Karpas-422 (cell line): ENCODE measurements around the gene ZNF583. TPM values are rescaled to one million over a fixed set of nuclear protein-coding genes. Genes with fewer than 3 reads are reported as not detected.
A peak's percentile ranks its signal among the peaks of the same experiment; 100 is the strongest.

Experiments used
- DNase-seq: peaks from one replicate; pipeline ENCODE4 v3.0.0-alpha.2; 2015
- H2AFZ ChIP-seq: fragments of 200-600 bp; sonication (generic); 2 replicates; pipeline ENCODE4 v1.6.1; 2014; ENCODE audit warnings: antibody characterized with exemption, low read length, mixed read lengths
- H3K27ac ChIP-seq: fragments of 200-600 bp; sonication (generic); 2 replicates; pipeline ENCODE4 v1.5.1; 2014; ENCODE audit warnings: mild to moderate bottlenecking, low read length, moderate library complexity
- H3K27me3 ChIP-seq: fragments of 200-600 bp; sonication (generic); 2 replicates; pipeline ENCODE4 v1.6.1; 2014; ENCODE audit warnings: low read length, mixed read lengths
- H3K36me3 ChIP-seq: fragments of 200-600 bp; sonication (generic); 2 replicates; pipeline ENCODE4 v1.6.1; 2014; ENCODE audit warnings: low read length, mixed read lengths; ENCODE audit not compliant: insufficient read depth
- H3K4me1 ChIP-seq: fragments of 200-600 bp; sonication (generic); 2 replicates; pipeline ENCODE4 v1.6.1; 2014; ENCODE audit warnings: mild to moderate bottlenecking, low read length, mixed read lengths
- H3K4me2 ChIP-seq: fragments of 200-600 bp; sonication (generic); 2 replicates; pipeline ENCODE4 v1.6.1; 2014; ENCODE audit warnings: low read length, low read depth, mild to moderate bottlenecking; ENCODE audit not compliant: poor library complexity, severe bottlenecking
- H3K4me3 ChIP-seq: fragments of 200-600 bp; sonication (generic); 2 replicates; pipeline ENCODE4 v1.5.1; 2014; ENCODE audit warnings: mild to moderate bottlenecking, antibody characterized with exemption, low read length, mixed read lengths
- H3K79me2 ChIP-seq: fragments of 200-600 bp; sonication (generic); 2 replicates; pipeline ENCODE4 v1.6.1; 2014; ENCODE audit warnings: mild to moderate bottlenecking, low read length, mixed read lengths
- H3K9ac ChIP-seq: fragments of 200-600 bp; sonication (generic); 2 replicates; pipeline ENCODE4 v1.6.0; 2014; ENCODE audit warnings: low read length
- H3K9me2 ChIP-seq: fragments of 200-600 bp; sonication (generic), shearing (Covaris generic); replicated peaks from 2 replicates; pipeline ENCODE4 v1.6.0; 2014; ENCODE audit warnings: mild to moderate bottlenecking, low read length, moderate library complexity; ENCODE audit not compliant: insufficient read depth
- H3K9me3 ChIP-seq: fragments of 300-700, 200-600 bp; sonication (generic); 2 replicates; pipeline ENCODE4 v1.6.1; 2014; ENCODE audit warnings: low read length, mixed read lengths
- H4K20me1 ChIP-seq: fragments of 200-600 bp; sonication (generic); 2 replicates; pipeline ENCODE4 v1.6.1; 2014; ENCODE audit warnings: mild to moderate bottlenecking, antibody characterized with exemption, low read length, low read depth; ENCODE audit not compliant: insufficient read depth
- total RNA-seq: library from RNA; depleted of rRNA; stranded (reverse); fragments of >200 nt; shearing (Covaris generic); gene quantifications from 2 replicates; pipeline ENCODE4 v1.2.3, GENCODE V29; 2014; ENCODE audit warnings: low replicate concordance; rRNA removed

ZNF583 gene
- total RNA-seq: 4.9 and 6.7 TPM in 2 replicates

DNA sequence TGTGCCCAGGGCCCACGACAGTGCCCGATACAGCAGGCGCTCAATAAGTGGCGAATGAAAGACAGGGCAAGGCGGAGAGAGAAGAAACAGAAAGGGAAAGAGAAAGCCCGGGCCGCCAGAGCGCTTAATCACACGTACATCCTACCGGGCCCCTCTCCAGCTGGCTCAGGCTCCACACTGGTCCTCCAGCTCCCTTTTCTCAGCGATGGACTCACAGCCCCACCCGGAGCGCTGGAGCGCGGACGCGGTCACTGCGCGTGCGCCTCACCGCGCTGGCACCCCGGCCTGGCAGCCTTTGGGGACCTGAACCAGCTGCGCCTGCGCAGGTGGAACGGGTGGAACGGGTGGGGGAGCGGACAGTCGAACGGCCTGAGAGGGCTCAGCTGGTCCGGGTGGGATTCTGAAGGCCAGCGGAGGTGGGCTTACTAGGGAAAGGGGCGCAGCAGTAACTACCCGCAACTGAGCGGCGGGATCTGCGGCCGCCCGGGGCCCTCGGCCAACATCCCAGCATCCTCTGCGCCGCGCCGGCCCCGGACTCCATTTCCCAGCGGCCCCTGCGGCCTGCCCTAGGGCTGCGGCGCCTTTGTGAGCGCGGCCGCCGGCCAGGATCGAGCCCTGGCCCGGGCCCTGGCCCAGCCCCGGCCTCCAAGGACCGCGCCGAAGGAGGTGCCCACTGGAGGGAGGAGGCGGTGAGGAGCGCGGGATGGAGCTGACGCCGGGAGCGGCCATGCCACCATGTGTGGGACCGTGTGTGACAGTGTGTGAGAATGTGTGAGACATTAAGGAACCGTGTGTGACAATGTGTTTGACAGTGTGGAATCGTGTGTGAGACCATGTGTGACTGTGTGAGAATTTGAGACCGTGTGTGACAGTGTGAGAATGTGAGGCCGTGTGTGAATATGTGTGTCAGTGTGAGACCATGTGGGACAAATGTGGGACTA lies at the start of gene ZNF583:
TSS of gene ZNF583 (plus strand) at position 569 of the 941 bp plus-strand sequence. CDS start 2,783 bp downstream, outside the sequence.
- peak within 1 kb of the TSS; percentile 85 for H2AFZ ChIP-seq

DNA sequence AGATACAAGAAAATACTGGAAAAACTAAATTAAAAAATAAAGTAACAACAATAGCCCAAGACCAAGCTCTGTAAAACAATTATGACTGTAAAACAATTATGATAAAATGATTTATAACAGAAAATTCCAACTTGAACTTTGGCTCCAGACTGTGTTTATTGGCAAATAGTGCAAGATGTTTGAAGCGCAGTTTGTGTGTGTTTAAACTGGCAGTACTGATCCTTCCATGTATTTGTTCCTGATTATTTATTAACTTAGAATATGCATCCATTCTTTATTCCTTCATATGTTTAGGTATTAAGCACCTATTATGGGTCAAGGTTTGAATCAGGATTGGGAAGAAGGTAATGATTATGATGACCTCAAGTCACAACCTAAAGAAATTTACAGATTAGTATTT lies 48.6 kb upstream of the ZNF583 start:
- no peak overlapping the region for H3K4me3 ChIP-seq
- no peak overlapping the region for H3K9ac ChIP-seq
- H4K20me1 ChIP-seq: no peaks in the 10 kb centered on the region
- no peaks in the 10 kb centered on the region for H3K4me1 ChIP-seq
- H3K9me2 ChIP-seq: no peaks in the 10 kb centered on the region
- no peak for DNase-seq
- H2AFZ ChIP-seq: no peak overlapping the region
- H3K27ac ChIP-seq: no peak overlapping the region
- H3K27me3 ChIP-seq: no peaks in the 10 kb centered on the region
- no peak overlapping the region for H3K4me2 ChIP-seq
- H3K36me3 ChIP-seq: no peaks in the 10 kb centered on the region
- peaks cover 4% of the 10 kb centered on the region; the same call in 1 of the 2 replicates for H3K9me3 ChIP-seq
- no peaks in the 10 kb centered on the region for H3K79me2 ChIP-seq

More for the DNA sequence above, at the start of gene ZNF583:
- peak within 1 kb of the TSS; percentile 79 for H3K4me3 ChIP-seq
- peaks cover 35% of the 10 kb centered on the region for H3K36me3 ChIP-seq
- H3K4me1 ChIP-seq: peaks cover 18% of the 10 kb centered on the region
- peak; percentile 97 for DNase-seq
- peak within 1 kb of the TSS; percentile 98 for H3K4me2 ChIP-seq
- peaks cover 59% of the 10 kb centered on the region for H3K9me3 ChIP-seq
- no peaks in the 10 kb centered on the region for H3K27me3 ChIP-seq
- peak within 1 kb of the TSS; percentile 82 for H3K9ac ChIP-seq
- peaks cover 19% of the 10 kb centered on the region for H3K79me2 ChIP-seq
- no peak within 1 kb of the TSS for H3K27ac ChIP-seq
- H4K20me1 ChIP-seq: no peaks in the 10 kb centered on the region
- no peaks in the 10 kb centered on the region for H3K9me2 ChIP-seq

DNA sequence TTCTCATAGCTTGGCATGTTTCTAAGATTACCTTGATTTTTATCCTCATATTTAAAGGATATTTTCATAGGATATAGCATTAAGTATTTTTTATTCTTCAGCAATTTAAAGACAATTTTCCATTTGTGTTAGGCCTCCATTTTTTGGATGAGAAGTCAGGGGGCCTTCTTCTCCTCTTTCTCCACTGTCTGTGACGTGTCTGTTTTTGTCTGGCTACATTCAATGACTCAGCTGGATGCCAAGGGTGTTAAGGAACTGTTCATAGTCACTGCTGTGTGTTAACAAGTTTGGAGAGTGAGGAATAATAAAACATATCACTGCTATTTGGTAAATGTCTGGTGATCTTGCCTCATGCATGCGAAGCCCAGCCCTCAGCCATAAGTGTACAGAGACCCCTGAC lies 47.2 kb upstream of the ZNF583 start:
- no peaks in the 10 kb centered on the region for H3K36me3 ChIP-seq
- no peaks in the 10 kb centered on the region for H4K20me1 ChIP-seq
- H3K27ac ChIP-seq: no peak overlapping the region
- peaks cover 4% of the 10 kb centered on the region; the same call in 1 of the 2 replicates for H3K9me3 ChIP-seq
- no peak for DNase-seq
- no peak overlapping the region for H3K4me3 ChIP-seq
- H3K27me3 ChIP-seq: no peaks in the 10 kb centered on the region
- no peaks in the 10 kb centered on the region for H3K9me2 ChIP-seq
- no peak overlapping the region for H3K4me2 ChIP-seq
- H3K9ac ChIP-seq: no peak overlapping the region
- no peaks in the 10 kb centered on the region for H3K79me2 ChIP-seq
- H3K4me1 ChIP-seq: no peaks in the 10 kb centered on the region
- no peak overlapping the region for H2AFZ ChIP-seq

DNA sequence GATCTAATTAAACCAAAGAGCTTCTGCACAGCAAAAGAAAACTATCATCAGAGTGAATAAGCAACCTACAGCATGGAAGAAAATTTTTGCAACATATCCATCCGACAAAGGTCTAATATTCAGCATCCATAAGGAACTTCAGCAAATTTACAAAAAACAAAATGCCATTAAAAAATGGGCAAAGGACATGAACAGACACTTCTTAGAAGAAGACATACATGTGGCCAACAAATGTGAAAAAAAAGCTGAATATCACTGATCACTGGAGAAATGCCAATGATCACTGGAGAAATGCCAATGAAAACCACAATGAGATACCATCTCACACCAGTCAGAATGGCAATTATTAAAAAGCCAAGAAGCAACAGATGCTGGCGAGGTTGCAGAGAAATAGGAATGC lies 43.3 kb upstream of the ZNF583 start:
- Histone ChIP-seq H3K4me3 (no peak overlapping the region), H3K9me2 (no peaks in the 10 kb centered on the region), H3K4me2 (no peak overlapping the region), H4K20me1 (no peaks in the 10 kb centered on the region), H3K27ac (no peak overlapping the region), H3K36me3 (no peaks in the 10 kb centered on the region), H3K4me1 (no peaks in the 10 kb centered on the region), H3K79me2 (no peaks in the 10 kb centered on the region), H3K27me3 (no peaks in the 10 kb centered on the region), H3K9ac (no peak overlapping the region), H2AFZ (no peak overlapping the region), H3K9me3 (peaks cover 27% of the 10 kb centered on the region)
- DNase-seq: no peak

DNA sequence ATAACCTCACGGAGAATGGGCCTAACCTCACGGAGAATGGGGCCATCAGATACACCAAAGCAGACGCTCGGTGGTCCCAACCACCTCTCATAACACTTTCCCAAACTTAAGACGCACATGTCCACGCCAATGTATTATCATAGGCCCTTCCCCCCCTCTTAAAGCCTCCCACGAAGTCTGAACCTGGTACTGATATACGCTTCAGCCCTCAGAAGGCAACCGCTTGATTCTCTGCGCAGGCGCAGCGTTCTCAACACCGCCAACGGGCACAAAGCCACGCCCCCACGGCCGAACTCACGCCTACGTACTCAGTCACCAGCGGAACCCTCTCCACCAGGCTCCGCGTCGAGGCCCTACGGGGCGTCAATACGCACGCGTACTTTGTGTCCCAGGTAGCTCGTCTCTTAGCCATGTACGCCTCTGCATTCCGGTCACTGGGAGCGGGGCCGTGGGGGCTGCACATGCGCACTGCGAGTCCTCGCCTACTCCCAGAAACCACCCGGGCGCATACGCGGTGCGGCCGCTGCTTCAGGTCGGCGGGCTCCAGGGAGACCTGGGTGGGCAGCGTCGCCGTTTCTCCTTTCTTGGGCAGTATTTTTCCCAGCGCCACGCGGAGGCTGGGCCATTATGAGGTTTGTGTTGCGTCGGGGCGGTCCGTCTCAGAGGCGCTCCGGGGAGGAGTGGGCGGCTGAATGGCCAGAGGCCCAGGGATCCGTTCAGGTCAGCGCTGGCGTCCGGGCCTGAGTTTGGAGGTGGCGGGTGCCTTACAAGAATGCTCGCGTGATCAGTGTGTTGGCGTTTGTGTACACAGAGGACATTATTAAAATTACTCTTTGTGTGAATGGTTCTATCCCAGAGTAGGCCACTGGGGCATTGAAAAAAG lies 36.1 kb upstream of the ZNF583 start:
- Histone ChIP-seq H3K27ac (no peak overlapping the region), H3K9ac (peak overlapping the region; percentile 56), H3K9me3 (peaks cover 28% of the 10 kb centered on the region), H3K79me2 (no peaks in the 10 kb centered on the region), H4K20me1 (no peaks in the 10 kb centered on the region), H3K4me1 (0 out of 2 replicates have a peak, but pooled peaks cover 2% of the 10 kb centered on the region), H3K27me3 (no peaks in the 10 kb centered on the region), H3K4me3 (peak overlapping the region; percentile 59), H3K4me2 (peak overlapping the region; percentile 45), H3K9me2 (no peaks in the 10 kb centered on the region), H2AFZ (peak overlapping the region; percentile 88), H3K36me3 (no peaks in the 10 kb centered on the region)
- peak; percentile 60 for DNase-seq

DNA sequence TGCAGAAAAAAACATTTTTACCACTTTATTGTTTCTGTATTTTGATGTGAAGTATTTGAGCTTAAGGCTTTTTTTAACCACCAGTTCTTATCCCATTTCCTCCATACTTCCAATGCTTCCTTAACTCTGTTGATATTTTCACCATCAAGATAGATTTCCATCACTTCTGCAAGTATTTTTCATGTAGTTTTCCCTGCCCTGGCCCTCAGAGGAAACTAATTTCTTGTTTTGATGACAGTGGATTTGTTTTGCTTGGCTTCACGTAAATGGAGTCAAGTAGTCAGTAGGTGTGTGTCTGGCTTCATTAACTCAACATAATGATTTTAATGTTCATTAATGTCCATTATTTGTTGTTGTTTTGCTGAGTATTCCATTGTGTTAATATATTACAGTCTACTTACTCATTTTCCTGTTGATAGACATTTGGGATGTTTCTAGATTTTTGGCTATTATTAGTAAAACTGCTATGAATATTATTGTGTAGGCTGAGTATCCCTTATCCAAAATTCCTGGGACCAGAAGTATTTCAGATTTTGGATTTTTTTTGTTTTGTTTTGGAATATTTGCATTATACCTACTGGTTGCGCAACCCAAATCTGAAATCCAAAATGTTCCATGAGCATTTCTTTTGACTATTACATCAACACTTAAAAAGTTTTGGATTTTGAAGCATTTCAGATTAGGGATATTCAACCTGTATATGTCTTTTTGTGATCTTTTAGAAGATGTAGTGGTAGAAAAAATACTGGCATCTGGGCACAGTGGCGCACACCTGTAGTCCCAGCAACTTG lies 34.1 kb upstream of the ZNF583 start:
- 0 out of 2 replicates have a peak, but pooled peaks cover 2% of the 10 kb centered on the region for H3K4me1 ChIP-seq
- H3K9me3 ChIP-seq: peaks cover 16% of the 10 kb centered on the region; the same call in 1 of the 2 replicates
- H3K9ac ChIP-seq: no peak overlapping the region
- H3K79me2 ChIP-seq: no peaks in the 10 kb centered on the region
- no peaks in the 10 kb centered on the region for H3K9me2 ChIP-seq
- H3K4me2 ChIP-seq: no peak overlapping the region
- DNase-seq: no peak
- H3K36me3 ChIP-seq: peaks cover 4% of the 10 kb centered on the region; the same call in 1 of the 2 replicates
- H3K27ac ChIP-seq: no peak overlapping the region
- H2AFZ ChIP-seq: no peak overlapping the region
- no peaks in the 10 kb centered on the region for H3K27me3 ChIP-seq
- no peak overlapping the region for H3K4me3 ChIP-seq
- H4K20me1 ChIP-seq: no peaks in the 10 kb centered on the region

DNA sequence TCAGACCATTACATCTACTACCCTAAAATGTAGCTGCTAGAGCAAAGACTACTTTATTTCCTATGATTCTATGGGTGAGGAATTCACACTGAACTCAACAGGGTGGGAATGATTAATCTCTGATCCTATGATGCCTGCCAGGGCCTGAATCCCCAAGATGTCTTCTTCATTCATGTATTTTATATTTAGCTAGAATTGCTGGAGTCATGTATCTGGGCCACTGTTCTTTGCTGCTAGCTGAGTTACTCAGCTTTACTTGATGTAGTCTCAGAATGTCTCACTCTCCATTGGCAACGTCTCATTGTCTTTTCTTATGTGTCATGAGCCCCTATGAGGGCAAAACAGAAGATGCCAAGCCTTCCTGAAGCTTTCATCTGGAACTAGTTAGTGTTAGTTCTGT lies 31.9 kb upstream of the ZNF583 start:
- no peak overlapping the region for H3K4me3 ChIP-seq
- H3K36me3 ChIP-seq: peaks cover 4% of the 10 kb centered on the region; the same call in 1 of the 2 replicates
- peaks cover 21% of the 10 kb centered on the region; the same call in 1 of the 2 replicates for H3K9me3 ChIP-seq
- H3K27ac ChIP-seq: no peak overlapping the region
- H3K9ac ChIP-seq: no peak overlapping the region
- no peaks in the 10 kb centered on the region for H3K9me2 ChIP-seq
- no peaks in the 10 kb centered on the region for H3K27me3 ChIP-seq
- H3K4me1 ChIP-seq: 0 out of 2 replicates have a peak, but pooled peaks cover 2% of the 10 kb centered on the region
- H4K20me1 ChIP-seq: no peaks in the 10 kb centered on the region
- H2AFZ ChIP-seq: no peak overlapping the region
- H3K79me2 ChIP-seq: no peaks in the 10 kb centered on the region
- DNase-seq: no peak
- H3K4me2 ChIP-seq: no peak overlapping the region
